Erythroblast (primary cell): ENCODE results near the gene C19orf47.

ENCODE experiments used
- GATA1 ChIP-seq: IDR thresholded peaks from 2 replicates; pipeline ENCODE4 v1.6.1; 2011; ENCODE audit warnings: low read depth, mild to moderate bottlenecking, control low read depth, low read length, moderate library complexity
- POLR2A ChIP-seq: IDR thresholded peaks from 2 replicates; pipeline ENCODE4 v1.6.1; 2011; ENCODE audit warnings: mild to moderate bottlenecking, low read length

GRCh38 chr19:40274585-40275544 lies 73.3 kb downstream of the C19orf47 start:
- TF ChIP-seq POLR2A (no peak), GATA1 (no peak)
